GM21529 (cell line): ENCODE data around the gene GARIN5A.

Experiments used
- ATAC-seq: cut with Tn5 transposase; IDR thresholded peaks from one replicate; pipeline ENCODE4 v1.9.1; 2021; ENCODE audit not compliant: unreplicated experiment

GARIN5A gene

DNA sequence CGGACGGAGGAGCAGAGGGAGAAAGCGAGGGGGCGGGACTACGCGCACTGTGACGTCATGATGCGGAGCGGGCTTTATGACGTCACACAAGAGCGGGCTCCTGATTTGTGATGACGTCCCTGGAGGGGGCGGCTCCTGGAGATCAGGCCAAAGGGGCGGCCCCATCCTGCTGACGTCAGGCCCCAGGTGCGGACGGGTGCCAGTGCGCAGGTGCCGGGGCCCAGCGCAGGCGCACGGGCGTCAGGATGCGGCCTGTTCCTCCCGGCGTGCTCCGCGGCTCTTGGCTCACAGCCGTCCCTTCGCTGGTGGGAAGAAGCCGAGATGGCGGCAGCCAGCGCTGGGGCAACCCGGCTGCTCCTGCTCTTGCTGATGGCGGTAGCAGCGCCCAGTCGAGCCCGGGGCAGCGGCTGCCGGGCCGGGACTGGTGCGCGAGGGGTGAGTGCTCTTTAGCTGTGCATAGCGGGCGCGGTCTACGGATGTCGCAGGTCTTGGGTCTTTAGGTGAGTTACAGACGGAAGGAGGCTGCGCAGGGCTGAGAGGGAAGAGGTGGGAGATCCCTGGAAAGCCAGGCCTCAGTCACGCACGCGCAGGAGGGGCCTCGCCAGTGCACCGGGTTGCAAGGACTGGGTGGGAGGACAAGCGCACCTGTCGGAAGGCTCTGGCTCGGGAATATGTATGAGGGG lies at the start of gene GARIN5A, which contains the start of gene EMC10:
Gene GARIN5A (minus strand): TSS at position 625 of the 683 bp plus-strand sequence. CDS start 460 bp downstream, at position 165.
Gene EMC10 (plus strand): TSS at position 284 of the 683 bp plus-strand sequence. CDS start 38 bp downstream, at position 322.
- ATAC-seq = peak; percentile 71

GRCh38 chr19:50522881-50523280 lies 46.2 kb upstream of the GARIN5A start:
- ATAC-seq = no peak

- no peak for ATAC-seq
These were observed 44.3 kb upstream of the GARIN5A start for GRCh38 chr19:50520822-50521465.

DNA sequence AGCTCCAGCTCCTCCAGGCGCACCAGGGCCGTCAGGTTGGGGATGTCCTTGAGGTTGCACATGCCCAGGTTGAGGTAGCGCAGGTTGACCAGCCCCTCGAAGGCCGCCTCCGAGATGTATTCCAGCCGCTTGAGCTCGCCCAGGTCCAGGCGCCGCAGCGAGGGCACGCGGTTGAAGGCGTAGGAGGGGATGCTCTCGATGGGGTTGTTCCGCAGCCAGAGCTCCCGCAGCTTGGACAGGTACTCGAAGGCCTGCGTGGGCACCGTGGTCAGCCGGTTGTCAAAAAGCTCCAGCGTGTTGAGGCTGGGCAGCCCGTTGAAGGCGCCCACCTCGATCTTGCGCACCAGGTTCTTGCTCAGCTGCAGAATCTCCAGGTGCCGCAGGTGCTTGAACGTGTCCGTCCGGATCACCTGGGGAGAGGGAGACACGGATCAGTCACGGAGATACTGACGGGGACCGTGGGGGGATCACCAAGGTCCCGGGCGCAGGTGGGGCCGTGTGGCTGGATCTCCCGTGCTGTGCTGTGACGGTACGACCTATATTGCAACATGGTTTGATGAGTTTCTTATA lies 42.4 kb upstream of the GARIN5A start:
- no peak for ATAC-seq

DNA sequence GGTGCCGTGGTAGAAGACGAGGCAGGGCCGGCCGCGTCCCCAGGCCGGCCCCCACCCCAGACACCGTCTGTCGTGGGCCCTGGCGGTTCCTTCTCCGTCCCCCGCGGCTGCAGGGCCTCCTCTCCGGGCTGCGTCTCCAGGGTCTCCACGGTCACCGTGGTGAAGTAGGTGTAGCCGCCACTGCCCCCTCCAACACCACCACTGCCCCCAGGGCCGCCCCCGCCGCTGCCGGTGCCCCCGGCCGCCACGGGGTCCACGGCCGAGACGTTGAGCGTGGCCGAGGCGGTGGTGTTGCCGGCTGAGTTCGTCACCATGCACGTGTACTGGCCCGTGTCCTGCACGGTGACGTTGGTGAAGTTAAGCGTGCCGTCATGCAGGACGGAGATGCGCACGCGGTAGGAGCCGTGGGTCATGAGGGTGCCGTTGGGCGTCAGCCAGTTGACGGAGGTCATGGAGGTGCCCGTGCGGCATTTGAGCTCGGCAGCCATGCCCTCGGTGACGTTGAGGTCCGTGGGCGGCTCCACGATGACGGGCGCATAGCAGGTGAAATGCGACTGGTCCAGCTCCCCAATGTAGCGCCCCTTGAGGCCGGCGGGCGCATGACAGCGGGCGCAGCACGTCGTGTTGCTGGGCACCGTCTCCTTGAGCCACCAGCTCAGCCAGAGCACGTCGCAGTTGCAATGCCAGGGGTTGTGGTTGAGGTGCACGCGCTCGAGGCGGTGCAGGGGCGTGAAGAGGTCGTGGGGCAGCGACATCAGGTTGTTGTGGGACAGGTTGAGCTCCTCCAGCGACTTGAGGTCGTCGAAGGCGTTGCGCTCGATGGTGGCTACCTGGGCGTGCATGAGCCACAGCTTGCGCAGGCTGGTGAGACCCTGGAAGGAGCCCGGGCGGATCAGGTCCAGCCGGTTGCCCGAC lies 41.7 kb upstream of the GARIN5A start:
- no peak for ATAC-seq

GRCh38 chr19:50517704-50518075 lies 41.0 kb upstream of the GARIN5A start:
- ATAC-seq = no peak

DNA sequence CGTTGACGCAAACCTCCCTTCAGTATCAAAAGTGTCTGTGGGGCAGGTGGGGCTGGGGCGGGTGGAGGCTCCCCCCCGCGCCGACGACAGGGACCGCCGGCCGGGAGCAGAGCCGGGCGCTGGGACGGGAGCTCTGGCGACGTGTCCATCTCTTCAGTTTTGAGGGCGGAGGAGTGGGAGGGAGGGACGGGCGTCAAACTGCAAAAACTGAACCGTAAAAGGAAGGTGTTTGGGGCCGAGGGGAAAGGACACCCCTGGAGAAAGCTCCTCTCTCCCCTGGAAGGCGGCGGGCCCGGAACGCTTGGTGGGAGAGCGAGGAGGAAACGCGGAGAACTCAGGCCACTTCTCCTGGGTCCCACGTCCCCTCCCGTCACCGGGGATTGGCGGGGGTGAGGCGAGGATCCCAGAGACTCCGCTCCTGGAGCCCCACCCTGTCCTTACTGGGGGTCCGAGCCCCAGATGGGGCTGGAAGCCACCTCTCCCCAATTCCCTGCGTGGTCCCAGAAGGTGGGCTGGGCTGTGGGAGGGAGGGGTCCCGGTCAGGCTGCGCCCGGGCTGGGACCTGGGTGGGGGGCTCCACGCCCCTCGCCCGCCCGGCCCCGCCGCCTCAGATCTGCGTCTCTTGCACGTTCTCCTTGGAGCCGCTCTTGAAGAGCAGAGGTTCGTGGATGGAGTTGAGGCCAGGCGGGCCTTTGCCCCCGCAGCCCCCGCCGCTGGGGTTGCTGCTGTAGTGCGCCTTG lies 40.5 kb upstream of the GARIN5A start:
- ATAC-seq = no peak

- ATAC-seq = no peak
These were observed 39.8 kb upstream of the GARIN5A start for GRCh38 chr19:50516456-50516855.

- no peak for ATAC-seq
These were observed 38.5 kb upstream of the GARIN5A start for GRCh38 chr19:50515168-50515561.

- no peak for ATAC-seq
These were observed 37.9 kb upstream of the GARIN5A start for GRCh38 chr19:50514346-50515167.

- no peak for ATAC-seq
These were observed 37.2 kb upstream of the GARIN5A start, which contains the start of gene ASPDH for GRCh38 chr19:50513746-50514345. ASPDH (minus strand) TSS chr19:50513913; CDS start chr19:50513823, 90 bp downstream.

GRCh38 chr19:50512999-50513745 lies 36.5 kb upstream of the GARIN5A start:
- no peak for ATAC-seq

DNA sequence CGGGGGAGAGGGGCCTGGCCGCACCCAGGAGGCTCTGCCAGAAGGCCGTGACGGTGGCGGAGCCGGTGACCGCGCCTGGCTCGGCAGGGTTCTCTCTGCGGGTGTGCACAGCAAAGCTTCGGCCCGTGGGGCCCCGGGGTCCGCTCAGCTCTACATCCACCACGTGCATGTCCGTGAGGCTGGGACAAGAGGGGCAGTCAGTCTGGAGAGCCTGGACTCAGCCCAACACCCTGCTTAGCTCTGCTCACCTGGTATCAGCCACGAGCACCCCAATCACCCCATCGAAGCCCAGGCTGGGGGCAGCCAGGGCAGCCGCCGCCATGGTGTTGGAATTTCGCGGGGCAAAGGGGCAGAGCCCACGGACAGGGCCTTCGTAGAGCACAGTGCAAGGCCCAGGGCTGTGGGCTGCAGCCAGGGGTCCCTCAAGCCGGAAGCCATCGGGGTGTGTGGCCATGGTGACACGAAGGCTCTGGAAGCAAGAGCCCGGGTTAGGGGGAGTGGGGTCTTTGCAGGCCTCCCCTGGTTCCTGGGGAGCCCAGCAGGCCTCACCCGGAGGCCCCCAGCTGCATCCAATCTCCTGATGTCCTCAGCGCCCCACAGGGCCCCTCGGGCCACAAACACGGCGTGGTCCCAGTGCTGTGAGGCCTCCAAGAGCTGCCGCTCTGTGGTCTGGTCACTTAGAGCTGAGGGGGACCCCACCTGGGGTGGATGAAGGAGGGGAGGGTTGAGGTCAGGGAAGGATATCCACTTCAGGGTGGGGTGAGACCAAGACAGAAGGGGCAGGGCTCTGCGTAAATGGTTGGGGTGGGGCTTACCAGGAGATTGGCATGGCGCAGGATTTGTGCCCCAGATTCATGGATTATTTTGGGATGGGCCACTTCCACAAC lies 35.7 kb upstream of the GARIN5A start:
- no peak for ATAC-seq

DNA sequence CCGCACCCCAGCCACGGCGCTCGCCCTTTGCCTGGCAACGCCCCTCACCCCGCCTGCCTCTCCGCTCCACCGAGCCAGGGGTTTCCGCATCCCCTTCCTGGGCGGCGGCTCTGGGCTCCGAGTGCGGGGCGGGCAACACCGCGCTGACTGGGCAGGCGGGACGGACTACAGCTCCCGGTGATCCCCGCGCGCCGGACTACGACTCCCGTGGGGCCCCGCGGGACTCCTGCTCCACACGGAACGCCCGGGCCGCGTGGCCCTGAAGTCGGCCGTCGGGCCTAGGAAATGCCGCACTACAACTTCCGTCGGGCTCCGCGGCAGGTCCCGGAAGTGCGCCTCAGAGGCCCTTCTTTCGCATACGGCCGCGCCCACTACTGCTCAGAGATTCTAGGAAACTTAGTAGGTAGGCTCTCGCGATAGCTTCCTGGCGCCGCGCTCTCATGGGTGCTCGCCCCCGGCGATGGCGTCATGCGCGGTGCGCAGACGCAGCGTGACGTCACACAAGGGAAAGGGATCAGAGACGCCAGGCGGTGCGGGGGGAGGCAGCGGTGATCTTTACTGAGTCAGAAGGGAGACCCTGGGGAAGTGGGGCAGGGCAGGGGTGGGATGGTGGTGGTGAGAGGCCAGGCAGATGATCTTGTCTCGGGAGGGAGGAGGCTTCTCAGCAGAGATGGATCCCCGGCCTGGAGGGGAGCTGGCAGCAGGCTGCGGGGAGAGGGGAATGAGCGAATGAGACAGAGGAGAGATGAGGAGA lies 34.6 kb upstream of the GARIN5A start, which contains the start of gene JOSD2:
Gene JOSD2 (minus strand): TSS at position 123 of the 754 bp plus-strand sequence. CDS start 760 bp downstream, outside the sequence.
- ATAC-seq = peak; percentile 83

GRCh38 chr19:50510700-50511068 lies 34.0 kb upstream of the GARIN5A start:
- no peak for ATAC-seq

- no peak for ATAC-seq
These were observed 33.5 kb upstream of the GARIN5A start for GRCh38 chr19:50510121-50510670.
